Endothelial cell (in vitro differentiated cells): Measurements from ENCODE around the gene GPER1. TPM values are rescaled to one million over a fixed set of nuclear protein-coding genes. Genes with fewer than 3 reads are reported as not detected.

Experiments
- DNase-seq: peaks from one replicate; pipeline ENCODE4 v3.0.0; 2021; ENCODE audit warnings: low spot score
- H3K27ac Mint-ChIP-seq: one replicate; pipeline ENCODE4 v1.8.0; 2021; ENCODE audit warnings: mixed read lengths, inconsistent platforms; ENCODE audit not compliant: unreplicated experiment
- H3K27me3 Mint-ChIP-seq: one replicate; pipeline ENCODE4 v1.8.0; 2021; ENCODE audit warnings: mild to moderate bottlenecking, moderate library complexity, mixed read lengths, inconsistent platforms; ENCODE audit not compliant: unreplicated experiment
- H3K36me3 Mint-ChIP-seq: one replicate; pipeline ENCODE4 v1.8.0; 2021; ENCODE audit warnings: mild to moderate bottlenecking, low read depth, mixed read lengths, inconsistent platforms; ENCODE audit not compliant: unreplicated experiment
- H3K4me1 Mint-ChIP-seq: one replicate; pipeline ENCODE4 v1.8.0; 2021; ENCODE audit warnings: mild to moderate bottlenecking, mixed read lengths, inconsistent platforms; ENCODE audit not compliant: unreplicated experiment
- H3K4me3 Mint-ChIP-seq: one replicate; pipeline ENCODE4 v1.8.0; 2021; ENCODE audit warnings: mild to moderate bottlenecking, mixed read lengths, inconsistent platforms; ENCODE audit not compliant: unreplicated experiment
- H3K9me3 Mint-ChIP-seq: one replicate; pipeline ENCODE4 v1.8.0; 2021; ENCODE audit warnings: mixed read lengths, inconsistent platforms; ENCODE audit not compliant: unreplicated experiment
- total RNA-seq: library from RNA; stranded (reverse); fragmentation: NEBNext Ultra II Directional; extraction: Animal tissue kit (Norgen Biotek cat#: 25700); gene quantifications from one replicate; pipeline ENCODE4 v1.2.1, GENCODE V29; 2021; ENCODE audit not compliant: unreplicated experiment
- TF ChIP-seq, protein P1 (sequence below): fragments of 200-600 bp; sonication (generic); IDR thresholded peaks from one replicate; pipeline ENCODE4 v1.5.0; 2021; ENCODE audit warnings: antibody characterized with exemption; ENCODE audit not compliant: unreplicated experiment

Gene GPER1
- total RNA-seq, 1 donor from 2014 or later, result 0.72 TPM

DNA sequence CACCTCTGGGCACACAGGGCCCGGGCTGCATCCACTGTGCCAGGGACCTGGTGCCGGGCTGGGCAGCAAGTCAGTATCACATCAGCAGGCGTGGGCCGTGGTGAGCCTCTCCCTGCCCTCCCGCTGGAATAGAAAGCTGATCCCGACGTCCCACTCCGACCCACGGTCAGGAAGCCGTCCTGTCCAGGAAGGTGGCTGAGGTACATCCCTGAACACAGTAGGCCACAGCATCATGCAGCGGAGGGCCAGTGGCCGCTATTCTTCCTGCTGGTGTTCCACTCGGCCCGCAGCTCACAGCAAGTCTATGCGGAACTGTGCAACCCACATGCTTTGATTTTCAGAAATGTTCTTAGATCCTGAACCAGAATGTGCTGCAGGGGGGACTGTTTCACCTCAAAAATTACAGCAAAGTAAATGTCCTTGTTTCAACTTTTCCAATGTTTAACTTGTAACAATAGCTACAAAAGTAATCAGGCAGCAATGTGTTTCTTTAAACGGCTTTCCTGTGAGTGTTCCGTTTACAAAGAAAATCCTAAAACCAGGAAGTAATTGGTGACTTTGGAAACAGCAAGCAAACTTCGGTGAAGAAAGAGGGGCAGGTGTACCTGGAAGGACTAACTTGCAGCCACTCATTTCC, 44.2 kb upstream of the GPER1 start:
- Mint-ChIP-seq H3K9me3 (no peaks in the 10 kb centered on the region), H3K4me3 (peak overlapping the region; percentile 83), H3K27ac (peak overlapping the region; percentile 79), H3K27me3 (peaks cover 14% of the 10 kb centered on the region), H3K36me3 (peaks cover 6% of the 10 kb centered on the region), H3K4me1 (peaks cover 52% of the 10 kb centered on the region)
- TF ChIP-seq, protein P1, sequence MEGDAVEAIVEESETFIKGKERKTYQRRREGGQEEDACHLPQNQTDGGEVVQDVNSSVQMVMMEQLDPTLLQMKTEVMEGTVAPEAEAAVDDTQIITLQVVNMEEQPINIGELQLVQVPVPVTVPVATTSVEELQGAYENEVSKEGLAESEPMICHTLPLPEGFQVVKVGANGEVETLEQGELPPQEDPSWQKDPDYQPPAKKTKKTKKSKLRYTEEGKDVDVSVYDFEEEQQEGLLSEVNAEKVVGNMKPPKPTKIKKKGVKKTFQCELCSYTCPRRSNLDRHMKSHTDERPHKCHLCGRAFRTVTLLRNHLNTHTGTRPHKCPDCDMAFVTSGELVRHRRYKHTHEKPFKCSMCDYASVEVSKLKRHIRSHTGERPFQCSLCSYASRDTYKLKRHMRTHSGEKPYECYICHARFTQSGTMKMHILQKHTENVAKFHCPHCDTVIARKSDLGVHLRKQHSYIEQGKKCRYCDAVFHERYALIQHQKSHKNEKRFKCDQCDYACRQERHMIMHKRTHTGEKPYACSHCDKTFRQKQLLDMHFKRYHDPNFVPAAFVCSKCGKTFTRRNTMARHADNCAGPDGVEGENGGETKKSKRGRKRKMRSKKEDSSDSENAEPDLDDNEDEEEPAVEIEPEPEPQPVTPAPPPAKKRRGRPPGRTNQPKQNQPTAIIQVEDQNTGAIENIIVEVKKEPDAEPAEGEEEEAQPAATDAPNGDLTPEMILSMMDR, result no peak
- DNase-seq, result peak; percentile 39

- peaks cover 14% of the 10 kb centered on the region for H3K27me3 Mint-ChIP-seq
- H3K36me3 Mint-ChIP-seq, result peaks cover 6% of the 10 kb centered on the region
- peak within 1 kb of the TSS; percentile 86 for H3K4me3 Mint-ChIP-seq
- no peaks in the 10 kb centered on the region for H3K9me3 Mint-ChIP-seq
- peak; percentile 99 for DNase-seq
- peaks cover 58% of the 10 kb centered on the region for H3K4me1 Mint-ChIP-seq
- TF ChIP-seq, protein P1, result peak; percentile 53
- H3K27ac Mint-ChIP-seq, result peak within 1 kb of the TSS; percentile 79
These were observed 43.5 kb upstream of the GPER1 start, which contains the start of gene GPR146 for GRCh38 chr7:1044189-1045068. Gene GPR146 (plus strand): TSS chr7:1044546. CDS start chr7:1057516, 12,970 bp downstream.

GRCh38 chr7:1045069-1046063, 42.5 kb upstream of the GPER1 start:
- Mint-ChIP-seq H3K27ac (peak overlapping the region; percentile 50), H3K27me3 (peaks cover 14% of the 10 kb centered on the region), H3K4me1 (peaks cover 61% of the 10 kb centered on the region), H3K9me3 (no peaks in the 10 kb centered on the region), H3K36me3 (peaks cover 4% of the 10 kb centered on the region), H3K4me3 (peak overlapping the region; percentile 86)
- TF ChIP-seq, protein P1, result no peak
- no peak for DNase-seq

GRCh38 chr7:1046722-1047679, 40.9 kb upstream of the GPER1 start:
- Mint-ChIP-seq H3K36me3 (peaks cover 6% of the 10 kb centered on the region), H3K4me1 (peaks cover 65% of the 10 kb centered on the region), H3K27ac (no peak overlapping the region), H3K4me3 (peak overlapping the region; percentile 38), H3K9me3 (no peaks in the 10 kb centered on the region), H3K27me3 (peaks cover 11% of the 10 kb centered on the region)
- TF ChIP-seq, protein P1, result no peak
- DNase-seq, result no peak
